ENCODE measurements around the gene NOTCH1.

DNA sequence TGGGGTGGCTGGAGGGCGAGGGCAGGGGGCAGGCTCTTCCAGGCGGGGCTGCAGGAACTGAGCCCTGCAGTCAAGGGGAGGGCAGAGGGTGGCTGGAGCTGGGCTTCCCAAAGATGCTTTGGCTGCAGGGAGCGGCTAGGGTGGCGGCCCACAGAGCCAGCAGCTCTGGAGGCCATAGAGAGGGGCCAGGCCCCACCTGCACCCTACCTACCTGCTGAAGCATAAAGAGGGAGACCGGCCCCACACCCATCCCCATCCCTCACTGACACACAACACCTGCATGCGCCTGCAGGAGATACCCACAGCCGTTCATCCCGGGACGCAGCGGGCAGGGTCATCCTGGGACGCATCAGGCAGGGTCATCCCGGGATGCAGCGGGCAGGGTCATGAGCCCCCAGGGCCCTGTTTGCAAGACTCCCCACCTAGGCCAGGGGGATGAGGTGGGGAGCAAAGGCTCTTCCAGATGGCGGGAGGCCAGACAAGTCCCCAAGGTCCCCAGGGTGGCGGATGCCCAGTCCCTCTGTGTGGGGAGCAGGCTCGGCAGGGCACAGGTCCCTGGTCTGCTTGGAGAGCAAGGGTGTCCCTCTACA is 39.8 kb upstream of the NOTCH1 start:
- TF ChIP-seq, protein P1, sequence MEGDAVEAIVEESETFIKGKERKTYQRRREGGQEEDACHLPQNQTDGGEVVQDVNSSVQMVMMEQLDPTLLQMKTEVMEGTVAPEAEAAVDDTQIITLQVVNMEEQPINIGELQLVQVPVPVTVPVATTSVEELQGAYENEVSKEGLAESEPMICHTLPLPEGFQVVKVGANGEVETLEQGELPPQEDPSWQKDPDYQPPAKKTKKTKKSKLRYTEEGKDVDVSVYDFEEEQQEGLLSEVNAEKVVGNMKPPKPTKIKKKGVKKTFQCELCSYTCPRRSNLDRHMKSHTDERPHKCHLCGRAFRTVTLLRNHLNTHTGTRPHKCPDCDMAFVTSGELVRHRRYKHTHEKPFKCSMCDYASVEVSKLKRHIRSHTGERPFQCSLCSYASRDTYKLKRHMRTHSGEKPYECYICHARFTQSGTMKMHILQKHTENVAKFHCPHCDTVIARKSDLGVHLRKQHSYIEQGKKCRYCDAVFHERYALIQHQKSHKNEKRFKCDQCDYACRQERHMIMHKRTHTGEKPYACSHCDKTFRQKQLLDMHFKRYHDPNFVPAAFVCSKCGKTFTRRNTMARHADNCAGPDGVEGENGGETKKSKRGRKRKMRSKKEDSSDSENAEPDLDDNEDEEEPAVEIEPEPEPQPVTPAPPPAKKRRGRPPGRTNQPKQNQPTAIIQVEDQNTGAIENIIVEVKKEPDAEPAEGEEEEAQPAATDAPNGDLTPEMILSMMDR (IDR thresholded peaks at IDR 0.05): no peak
- TF ChIP-seq POLR2A (IDR thresholded peaks at IDR 0.05): no peak

All from adrenal gland (tissue), 5 donors.